Omental fat pad (tissue), 4 donors: ENCODE results near the gene PRRG3. TPM values are rescaled to one million over a fixed set of nuclear protein-coding genes. Genes with fewer than 3 reads are reported as not detected.

ENCODE experiments used
- ATAC-seq: fragments of 150-250 bp; one replicate; pipeline ENCODE4 v1.9.1; 2016; ENCODE audit warnings: mild to moderate bottlenecking, moderate library complexity; ENCODE audit not compliant: low FRiP score
- DNase-seq: peaks from one replicate; pipeline ENCODE4 v3.0.0-alpha.2; 2019; ENCODE audit warnings: low spot score
- CTCF ChIP-seq, 3 donors: fragments of 450-650 bp; IDR thresholded peaks; one replicate each; pipeline ENCODE4 v1.5.1; 2016 to 2017; ENCODE audit warnings: antibody characterized with exemption in 3 of 3, mild to moderate bottlenecking in 3 of 3, moderate library complexity in 2 of 3
- total RNA-seq, 4 donors: library from RNA; depleted of rRNA; stranded (reverse); fragments of >200 nt; gene quantifications; one replicate each; pipeline ENCODE4 v1.1.0, GENCODE V29; 2016

PRRG3 gene
- total RNA-seq, 4 donors from 2014 or later, result 0.06 to 1.3 (median 1.2) TPM; not detected in 1

GRCh38 chrX:151726751-151727150 lies 31.5 kb downstream of the PRRG3 start:
- ATAC-seq (no peak), DNase-seq (no peak)

GRCh38 chrX:151727346-151727745 lies 32.1 kb downstream of the PRRG3 start:
- ATAC-seq, result no peak
- TF ChIP-seq CTCF (IDR thresholded peaks at IDR 0.05), result no peak
- DNase-seq, result no peak

More at GRCh38 chrX:151726751-151727150, 31.5 kb downstream of the PRRG3 start:
- TF ChIP-seq CTCF (IDR thresholded peaks at IDR 0.05), result no peak

GRCh38 chrX:151729056-151729725 lies 33.9 kb downstream of the PRRG3 start:
- no peak for ATAC-seq
- no peak for DNase-seq
- no peak for TF ChIP-seq CTCF (IDR thresholded peaks at IDR 0.05)

- TF ChIP-seq CTCF (IDR thresholded peaks at IDR 0.05), result no peak
- no peak for ATAC-seq
- DNase-seq, result no peak
Measured at GRCh38 chrX:151734446-151734845, 39.2 kb downstream of the PRRG3 start, which contains the start of gene CNGA2. Gene CNGA2, plus strand, starts transcription at chrX:151734746. Its CDS starts 3,738 bp downstream, at chrX:151738484.

- ATAC-seq (no peak), DNase-seq (no peak)
Measured at GRCh38 chrX:151735219-151735618, 40.0 kb downstream of the PRRG3 start.

GRCh38 chrX:151736685-151737084 lies 41.4 kb downstream of the PRRG3 start:
- no peak for TF ChIP-seq CTCF (IDR thresholded peaks at IDR 0.05)
- DNase-seq, result no peak
- ATAC-seq, result no peak

More at GRCh38 chrX:151735219-151735618, 40.0 kb downstream of the PRRG3 start:
- TF ChIP-seq CTCF (IDR thresholded peaks at IDR 0.05), result no peak

GRCh38 chrX:151737494-151737893 lies 42.2 kb downstream of the PRRG3 start:
- DNase-seq, result no peak
- TF ChIP-seq CTCF (IDR thresholded peaks at IDR 0.05), result no peak
- no peak for ATAC-seq
